NT2/D1 (cell line): ENCODE results near the gene ZNF8.
"Not testable (repeated sequence)": the region's sequence is repeated elsewhere in the genome, so short reads cannot be mapped to it uniquely, and the experiment has no call there.

Experiments
- DNase-seq: peaks from one replicate; pipeline ENCODE4 v3.0.0-alpha.2; 2011; ENCODE audit warnings: low read depth, low spot score
- H3K27me3 ChIP-seq: 2 replicates; pipeline ENCODE4 v1.6.0; 2011; ENCODE audit warnings: mild to moderate bottlenecking; ENCODE audit not compliant: insufficient read length, insufficient read depth
- H3K36me3 ChIP-seq: 2 replicates; pipeline ENCODE4 v1.6.1; 2011; ENCODE audit warnings: mild to moderate bottlenecking, low read length, mixed read lengths; ENCODE audit not compliant: insufficient read depth, insufficient read length
- H3K4me1 ChIP-seq: 2 replicates; pipeline ENCODE4 v1.5.1; 2011; ENCODE audit not compliant: insufficient read depth, insufficient read length
- H3K4me3 ChIP-seq: 2 replicates; pipeline ENCODE4 v1.5.1; 2011; ENCODE audit warnings: low read depth; ENCODE audit not compliant: insufficient read length
- H3K9ac ChIP-seq: 2 replicates; pipeline ENCODE4 v1.6.0; 2011; ENCODE audit warnings: low read depth; ENCODE audit not compliant: insufficient read length
- H3K9me3 ChIP-seq: 2 replicates; pipeline ENCODE4 v1.5.1; 2011; ENCODE audit warnings: mild to moderate bottlenecking, low read length; ENCODE audit not compliant: insufficient read depth
- SUZ12 ChIP-seq: IDR thresholded peaks from 2 replicates; pipeline ENCODE4 v1.6.1; 2011; ENCODE audit not compliant: insufficient read length, insufficient read depth; ENCODE audit errors: extremely low read depth
- YY1 ChIP-seq: IDR thresholded peaks from 2 replicates; pipeline ENCODE4 v1.6.1; 2011; ENCODE audit not compliant: insufficient read length, insufficient read depth
- ZNF274 ChIP-seq: IDR thresholded peaks from 2 replicates; pipeline ENCODE4 v1.6.1; 2011; ENCODE audit warnings: mild to moderate bottlenecking, low read depth, low read length

Gene ZNF8

GRCh38 chr19:58296104-58296503, 17.3 kb downstream of the ZNF8 start:
- Histone ChIP-seq H3K27me3 (no peaks in the 10 kb centered on the region), H3K4me1 (no peaks in the 10 kb centered on the region), H3K4me3 (no peak overlapping the region), H3K9me3 (peaks cover 21% of the 10 kb centered on the region), H3K9ac (no peak overlapping the region), H3K36me3 (peaks cover 81% of the 10 kb centered on the region)
- TF ChIP-seq ZNF274 (no peak), YY1 (no peak), SUZ12 (no peak)
- DNase-seq, result no peak

- Histone ChIP-seq H3K27me3 (no peaks in the 10 kb centered on the region), H3K4me1 (no peaks in the 10 kb centered on the region), H3K9me3 (no peaks in the 10 kb centered on the region), H3K9ac (no peak overlapping the region), H3K36me3 (peaks cover 42% of the 10 kb centered on the region), H3K4me3 (no peak overlapping the region)
- TF ChIP-seq ZNF274, result no peak
- TF ChIP-seq YY1, result no peak
- no peak for TF ChIP-seq SUZ12
- DNase-seq, result no peak
These were observed 21.9 kb downstream of the ZNF8 start for GRCh38 chr19:58300620-58301019.

- no peak for TF ChIP-seq ZNF274
- TF ChIP-seq YY1, result no peak
- TF ChIP-seq SUZ12, result no peak
- Histone ChIP-seq H3K4me3 (no peak overlapping the region), H3K27me3 (no peaks in the 10 kb centered on the region), H3K9ac (no peak overlapping the region), H3K4me1 (no peaks in the 10 kb centered on the region), H3K9me3 (no peaks in the 10 kb centered on the region), H3K36me3 (peaks cover 50% of the 10 kb centered on the region)
- no peak for DNase-seq
These were observed 25.5 kb downstream of the ZNF8 start for GRCh38 chr19:58304255-58304654.

GRCh38 chr19:58304748-58305064, 26.0 kb downstream of the ZNF8 start:
- H3K9ac ChIP-seq, result no peak overlapping the region
- peak overlapping the region; percentile 99 for H3K4me3 ChIP-seq
- H3K4me1 ChIP-seq, result no peaks in the 10 kb centered on the region
- TF ChIP-seq YY1 (no peak), ZNF274 (no peak), SUZ12 (no peak)
- no peaks in the 10 kb centered on the region for H3K27me3 ChIP-seq
- H3K36me3 ChIP-seq, result peaks cover 52% of the 10 kb centered on the region
- H3K9me3 ChIP-seq, result no peaks in the 10 kb centered on the region
- DNase-seq, result no peak

GRCh38 chr19:58305065-58305931, 26.5 kb downstream of the ZNF8 start, which contains the start of gene ERVK3-1:
Gene ERVK3-1 (plus strand): TSS chr19:58305377. CDS start chr19:58312169, 6,792 bp downstream.
- Histone ChIP-seq H3K4me3 (peak within 1 kb of the TSS; percentile 99), H3K9ac (peak within 1 kb of the TSS; percentile 96), H3K9me3 (no peaks in the 10 kb centered on the region), H3K4me1 (no peaks in the 10 kb centered on the region), H3K27me3 (no peaks in the 10 kb centered on the region), H3K36me3 (peaks cover 51% of the 10 kb centered on the region)
- peak; percentile 89 for DNase-seq
- TF ChIP-seq YY1 (peak; percentile 53), SUZ12 (no peak)

GRCh38 chr19:58305932-58306323, 27.2 kb downstream of the ZNF8 start:
- Histone ChIP-seq H3K4me3 (peak overlapping the region; percentile 99), H3K27me3 (no peaks in the 10 kb centered on the region), H3K9ac (peak overlapping the region; percentile 96), H3K9me3 (no peaks in the 10 kb centered on the region), H3K36me3 (peaks cover 44% of the 10 kb centered on the region), H3K4me1 (no peaks in the 10 kb centered on the region)
- no peak for DNase-seq
- no peak for TF ChIP-seq ZNF274
- TF ChIP-seq YY1, result no peak
- TF ChIP-seq SUZ12, result no peak

GRCh38 chr19:58307736-58308135, 29.0 kb downstream of the ZNF8 start:
- H3K9ac ChIP-seq, result no peak overlapping the region
- peaks cover 55% of the 10 kb centered on the region for H3K36me3 ChIP-seq
- H3K27me3 ChIP-seq, result no peaks in the 10 kb centered on the region
- no peaks in the 10 kb centered on the region for H3K4me1 ChIP-seq
- H3K9me3 ChIP-seq, result no peaks in the 10 kb centered on the region
- DNase-seq, result no peak
- no peak for TF ChIP-seq ZNF274
- no peak for TF ChIP-seq SUZ12
- TF ChIP-seq YY1, result no peak
- H3K4me3 ChIP-seq, result no peak overlapping the region

GRCh38 chr19:58310685-58311084, 31.9 kb downstream of the ZNF8 start:
- not testable (repeated sequence) for H3K27me3 ChIP-seq, H3K9ac ChIP-seq, H3K4me1 ChIP-seq, H3K4me3 ChIP-seq, H3K9me3 ChIP-seq
- peaks cover 82% of the 10 kb centered on the region for H3K36me3 ChIP-seq
- DNase-seq, result peak; percentile 20
